GM23338 (cell line): ENCODE measurements around the gene PCDHA7.
"Not testable (repeated sequence)": the region's sequence is repeated elsewhere in the genome, so short reads cannot be mapped to it uniquely, and the experiment has no call there.

Experiments used
- CREB1 ChIP-seq: fragments of 250-450 bp; sonication (Bioruptor Pico); IDR thresholded peaks from 2 replicates; pipeline ENCODE4 v1.5.0; 2020; ENCODE audit warnings: low read depth, mild to moderate bottlenecking, moderate library complexity
- EZH2 ChIP-seq: fragments of 200-600 bp; sonication (generic); IDR thresholded peaks from one replicate; pipeline ENCODE4 v1.8.0; 2017; ENCODE audit warnings: antibody characterized with exemption, mild to moderate bottlenecking, low read depth; ENCODE audit not compliant: unreplicated experiment
- EZH2phosphoT487 ChIP-seq: fragments of 200-600 bp; sonication (generic); IDR thresholded peaks from one replicate; pipeline ENCODE4 v1.8.1; 2018; ENCODE audit warnings: antibody characterized with exemption; ENCODE audit not compliant: unreplicated experiment
- JUNB ChIP-seq: IDR thresholded peaks from one replicate; pipeline ENCODE4 v1.6.1; 2016; ENCODE audit warnings: antibody characterized with exemption; ENCODE audit not compliant: unreplicated experiment
- POLR2AphosphoS5 ChIP-seq: IDR thresholded peaks from 2 replicates; pipeline ENCODE4 v1.6.1; 2016; ENCODE audit warnings: antibody characterized with exemption, low read depth
- REST ChIP-seq: IDR thresholded peaks from one replicate; pipeline ENCODE4 v1.6.1; 2018; ENCODE audit warnings: antibody characterized with exemption; ENCODE audit not compliant: unreplicated experiment
- STAT1 ChIP-seq: IDR thresholded peaks from one replicate; pipeline ENCODE4 v1.6.1; 2016; ENCODE audit warnings: antibody characterized with exemption; ENCODE audit not compliant: unreplicated experiment
- ZNF114 ChIP-seq: fragments of 250-450 bp; sonication (Bioruptor Pico); IDR thresholded peaks from 2 replicates; pipeline ENCODE4 v1.5.0; 2020; ENCODE audit warnings: mild to moderate bottlenecking, moderate library complexity
- ZNF462 ChIP-seq: fragments of 250-450 bp; sonication (Bioruptor Pico); IDR thresholded peaks from 2 replicates; pipeline ENCODE4 v1.5.0; 2020; ENCODE audit warnings: mild to moderate bottlenecking, moderate library complexity
- TF ChIP-seq, protein P1 (sequence below), 2 experiments: fragments of 200-600 bp in 1 of 2; sonication (generic) in 1 of 2; conservative IDR thresholded peaks; 2 replicates each; pipeline versions ENCODE4 v1.5.1 to v1.6.1; 2016 to 2017; ENCODE audit warnings: antibody characterized with exemption in 2 of 2, low read depth in 2 of 2, mild to moderate bottlenecking in 2 of 2, moderate library complexity in 1 of 2

DNA sequence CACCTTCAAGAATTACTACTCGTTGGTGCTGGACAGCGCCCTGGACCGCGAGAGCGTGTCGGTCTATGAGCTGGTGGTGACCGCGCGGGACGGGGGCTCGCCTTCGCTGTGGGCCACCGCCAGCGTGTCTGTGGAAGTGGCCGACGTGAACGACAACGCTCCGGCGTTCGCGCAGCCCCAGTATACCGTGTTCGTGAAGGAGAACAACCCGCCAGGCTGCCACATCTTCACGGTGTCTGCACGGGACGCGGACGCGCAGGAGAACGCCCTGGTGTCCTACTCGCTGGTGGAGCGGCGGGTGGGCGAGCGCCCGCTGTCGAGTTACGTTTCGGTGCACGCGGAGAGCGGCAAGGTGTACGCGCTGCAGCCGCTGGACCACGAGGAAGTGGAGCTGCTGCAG, 11.1 kb upstream of the PCDHA7 start:
- not testable (repeated sequence) for TF ChIP-seq JUNB; ZNF114 (CRISPR knock-in tag); CREB1 (CRISPR knock-in tag); POLR2AphosphoS5; ZNF462; REST; EZH2phosphoT487; EZH2; STAT1
- TF ChIP-seq, protein P1, sequence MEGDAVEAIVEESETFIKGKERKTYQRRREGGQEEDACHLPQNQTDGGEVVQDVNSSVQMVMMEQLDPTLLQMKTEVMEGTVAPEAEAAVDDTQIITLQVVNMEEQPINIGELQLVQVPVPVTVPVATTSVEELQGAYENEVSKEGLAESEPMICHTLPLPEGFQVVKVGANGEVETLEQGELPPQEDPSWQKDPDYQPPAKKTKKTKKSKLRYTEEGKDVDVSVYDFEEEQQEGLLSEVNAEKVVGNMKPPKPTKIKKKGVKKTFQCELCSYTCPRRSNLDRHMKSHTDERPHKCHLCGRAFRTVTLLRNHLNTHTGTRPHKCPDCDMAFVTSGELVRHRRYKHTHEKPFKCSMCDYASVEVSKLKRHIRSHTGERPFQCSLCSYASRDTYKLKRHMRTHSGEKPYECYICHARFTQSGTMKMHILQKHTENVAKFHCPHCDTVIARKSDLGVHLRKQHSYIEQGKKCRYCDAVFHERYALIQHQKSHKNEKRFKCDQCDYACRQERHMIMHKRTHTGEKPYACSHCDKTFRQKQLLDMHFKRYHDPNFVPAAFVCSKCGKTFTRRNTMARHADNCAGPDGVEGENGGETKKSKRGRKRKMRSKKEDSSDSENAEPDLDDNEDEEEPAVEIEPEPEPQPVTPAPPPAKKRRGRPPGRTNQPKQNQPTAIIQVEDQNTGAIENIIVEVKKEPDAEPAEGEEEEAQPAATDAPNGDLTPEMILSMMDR (conservative IDR thresholded peaks at IDR 0.05; ENCODE audit: low read depth in 2 of 2): not testable (repeated sequence)
